ACC112 (cell line): Measurements from ENCODE around the gene VCPKMT.

Experiments
- H2AFZ ChIP-seq: fragments of 200-600 bp; sonication (generic); one replicate; pipeline ENCODE4 v1.6.0; 2017; ENCODE audit warnings: antibody characterized with exemption, low read length; ENCODE audit not compliant: unreplicated experiment
- H3K27ac ChIP-seq: fragments of 200-600 bp; sonication (generic); 2 replicates; pipeline ENCODE4 v1.5.1; 2014; ENCODE audit warnings: low read depth, mild to moderate bottlenecking, antibody characterized with exemption, low read length, moderate library complexity
- H3K27me3 ChIP-seq: fragments of 200-600 bp; sonication (generic); 2 replicates; pipeline ENCODE4 v1.6.1; 2014; ENCODE audit warnings: mild to moderate bottlenecking, antibody characterized with exemption, low read length, moderate library complexity, mixed read lengths; ENCODE audit not compliant: insufficient read depth
- H3K36me3 ChIP-seq: fragments of 200-600 bp; sonication (generic); 2 replicates; pipeline ENCODE4 v1.6.1; 2016; ENCODE audit warnings: mild to moderate bottlenecking, antibody characterized with exemption, low read length, moderate library complexity, mixed read lengths; ENCODE audit not compliant: insufficient read depth
- H3K4me1 ChIP-seq: fragments of 200-600 bp; sonication (generic); one replicate; pipeline ENCODE4 v1.6.1; 2016; ENCODE audit warnings: low read length, mixed read lengths; ENCODE audit not compliant: insufficient read depth, unreplicated experiment, control insufficient read depth
- H3K4me3 ChIP-seq: fragments of 200-600 bp; sonication (generic); 2 replicates; pipeline ENCODE4 v1.5.1; 2014; ENCODE audit warnings: mild to moderate bottlenecking, low read depth, low read length
- H3K79me2 ChIP-seq: fragments of 200-600 bp; sonication (generic); one replicate; pipeline ENCODE4 v1.6.0; 2016; ENCODE audit warnings: low read length; ENCODE audit not compliant: control insufficient read depth, unreplicated experiment, insufficient read depth

VCPKMT gene

DNA sequence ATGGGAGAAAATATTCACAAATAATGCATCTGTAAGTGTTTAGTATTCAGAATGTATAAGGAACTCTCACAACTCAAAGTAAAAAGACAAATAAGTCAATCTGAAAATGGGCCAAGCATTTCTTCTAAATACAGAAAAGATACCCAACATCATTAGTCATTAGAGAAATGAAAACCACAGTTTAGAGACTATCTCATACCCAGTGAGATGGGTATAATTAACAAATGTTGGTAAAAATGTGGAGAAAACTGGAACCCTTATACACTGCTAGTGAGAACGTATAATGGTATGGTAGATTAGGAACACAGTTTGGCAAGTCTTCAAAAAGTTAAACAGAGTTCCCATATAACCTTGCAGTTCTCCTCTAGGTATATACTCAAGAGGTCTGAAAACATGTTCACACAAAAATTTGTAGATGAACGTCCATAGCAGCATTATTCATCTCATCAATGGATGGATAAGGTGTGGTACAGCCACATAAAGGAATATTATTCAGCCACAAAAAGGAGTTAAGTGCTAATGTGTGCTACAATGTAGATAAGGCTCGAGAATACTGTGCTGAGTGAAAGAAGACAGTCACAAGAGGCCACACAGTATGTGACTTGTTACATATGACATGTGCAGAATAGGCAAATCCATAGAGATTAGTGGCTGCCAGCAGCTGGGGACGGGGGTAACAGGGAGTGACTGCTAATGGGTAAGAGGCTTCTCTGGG lies 5.9 kb downstream of the VCPKMT start:
- Histone ChIP-seq H3K4me3 (no peak overlapping the region), H3K27ac (no peak overlapping the region), H2AFZ (no peak overlapping the region), H3K4me1 (peaks cover 8% of the 10 kb centered on the region), H3K36me3 (peaks cover 35% of the 10 kb centered on the region), H3K27me3 (no peaks in the 10 kb centered on the region), H3K79me2 (peaks cover 9% of the 10 kb centered on the region)

GRCh38 chr14:50109342-50109741 lies 7.0 kb downstream of the VCPKMT start:
- Histone ChIP-seq H2AFZ (no peak overlapping the region), H3K79me2 (peaks cover under 1% of the 10 kb centered on the region), H3K4me3 (no peak overlapping the region), H3K36me3 (peaks cover 31% of the 10 kb centered on the region), H3K27ac (no peak overlapping the region), H3K4me1 (peaks cover 6% of the 10 kb centered on the region), H3K27me3 (no peaks in the 10 kb centered on the region)

DNA sequence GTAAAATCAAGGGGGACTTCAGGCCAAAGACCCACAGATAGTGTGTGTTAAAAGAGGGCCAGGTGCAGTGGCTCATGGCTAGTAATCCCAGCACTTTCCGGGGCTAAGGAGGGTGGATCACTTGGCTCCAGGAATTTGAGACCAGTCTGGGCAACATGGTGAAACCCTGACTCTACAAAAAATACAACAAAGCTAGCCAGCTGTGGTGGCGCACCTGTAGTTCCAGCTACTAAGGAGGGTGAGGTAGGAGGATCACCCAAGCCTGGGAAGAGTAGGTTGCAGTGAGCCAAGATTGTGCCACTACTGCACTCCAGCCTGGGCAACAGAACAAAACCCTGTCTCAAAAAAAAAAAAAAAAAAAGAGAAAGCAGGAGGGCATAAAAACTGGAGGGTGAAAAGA lies 8.5 kb downstream of the VCPKMT start:
- no peak overlapping the region for H3K27ac ChIP-seq
- no peaks in the 10 kb centered on the region for H3K79me2 ChIP-seq
- no peak overlapping the region for H3K4me3 ChIP-seq
- H3K36me3 ChIP-seq: peaks cover 31% of the 10 kb centered on the region
- H3K27me3 ChIP-seq: no peaks in the 10 kb centered on the region
- peaks cover 13% of the 10 kb centered on the region for H3K4me1 ChIP-seq
- H2AFZ ChIP-seq: no peak overlapping the region

- Histone ChIP-seq H3K4me3 (no peak overlapping the region), H2AFZ (no peak overlapping the region), H3K36me3 (peaks cover 24% of the 10 kb centered on the region), H3K27me3 (no peaks in the 10 kb centered on the region), H3K79me2 (no peaks in the 10 kb centered on the region), H3K27ac (no peak overlapping the region), H3K4me1 (peaks cover 13% of the 10 kb centered on the region)
Measured at GRCh38 chr14:50106178-50106577, 10.2 kb downstream of the VCPKMT start.

DNA sequence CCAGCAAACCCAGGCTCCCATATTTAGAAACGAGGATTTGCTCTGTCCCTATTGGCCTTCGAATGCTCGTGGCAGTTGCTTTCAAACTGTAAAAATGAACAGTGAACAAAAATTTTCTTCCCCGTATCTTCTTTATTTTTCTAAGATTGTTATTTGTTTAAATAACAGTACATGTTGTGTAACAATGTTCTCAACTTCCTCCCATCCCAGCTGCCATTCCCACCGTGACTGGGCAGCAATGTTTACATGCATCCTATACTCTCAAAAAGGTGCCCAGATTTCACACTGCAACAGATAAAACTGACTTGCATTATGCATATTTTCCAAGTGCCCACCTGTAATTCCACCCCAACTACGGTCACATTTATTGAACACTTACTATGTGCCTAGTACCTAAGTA lies 12.8 kb downstream of the VCPKMT start:
- no peak overlapping the region for H3K4me3 ChIP-seq
- H2AFZ ChIP-seq: no peak overlapping the region
- H3K36me3 ChIP-seq: peaks cover 5% of the 10 kb centered on the region; the same call in 1 of the 2 replicates
- H3K27ac ChIP-seq: no peak overlapping the region
- no peaks in the 10 kb centered on the region for H3K79me2 ChIP-seq
- H3K4me1 ChIP-seq: peaks cover 13% of the 10 kb centered on the region
- H3K27me3 ChIP-seq: no peaks in the 10 kb centered on the region

- H3K4me1 ChIP-seq: peaks cover 13% of the 10 kb centered on the region
- H3K36me3 ChIP-seq: no peaks in the 10 kb centered on the region
- H3K79me2 ChIP-seq: no peaks in the 10 kb centered on the region
- no peaks in the 10 kb centered on the region for H3K27me3 ChIP-seq
- no peak overlapping the region for H3K27ac ChIP-seq
- no peak overlapping the region for H3K4me3 ChIP-seq
- no peak overlapping the region for H2AFZ ChIP-seq
Measured at GRCh38 chr14:50101417-50101816, 15.0 kb downstream of the VCPKMT start.

- no peak overlapping the region for H3K27ac ChIP-seq
- H3K4me1 ChIP-seq: peaks cover 13% of the 10 kb centered on the region
- H3K4me3 ChIP-seq: no peak overlapping the region
- H3K79me2 ChIP-seq: no peaks in the 10 kb centered on the region
- no peaks in the 10 kb centered on the region for H3K27me3 ChIP-seq
- H2AFZ ChIP-seq: no peak overlapping the region
- no peaks in the 10 kb centered on the region for H3K36me3 ChIP-seq
Measured at GRCh38 chr14:50100805-50101204, 15.6 kb downstream of the VCPKMT start.

- H3K27me3 ChIP-seq: no peaks in the 10 kb centered on the region
- H3K4me1 ChIP-seq: peaks cover 8% of the 10 kb centered on the region
- H3K79me2 ChIP-seq: no peaks in the 10 kb centered on the region
- H3K36me3 ChIP-seq: no peaks in the 10 kb centered on the region
- no peak overlapping the region for H2AFZ ChIP-seq
- H3K4me3 ChIP-seq: no peak overlapping the region
- H3K27ac ChIP-seq: no peak overlapping the region
Measured at GRCh38 chr14:50099335-50099734, 17.0 kb downstream of the VCPKMT start.

- no peak overlapping the region for H3K4me3 ChIP-seq
- H3K36me3 ChIP-seq: no peaks in the 10 kb centered on the region
- H2AFZ ChIP-seq: no peak overlapping the region
- H3K4me1 ChIP-seq: no peaks in the 10 kb centered on the region
- no peaks in the 10 kb centered on the region for H3K27me3 ChIP-seq
- H3K79me2 ChIP-seq: no peaks in the 10 kb centered on the region
- no peak overlapping the region for H3K27ac ChIP-seq
Measured at GRCh38 chr14:50095895-50096294, 20.5 kb downstream of the VCPKMT start.

GRCh38 chr14:50094056-50094755 lies 22.2 kb downstream of the VCPKMT start:
- no peak overlapping the region for H3K4me3 ChIP-seq
- no peak overlapping the region for H2AFZ ChIP-seq
- H3K27ac ChIP-seq: no peak overlapping the region
- no peaks in the 10 kb centered on the region for H3K36me3 ChIP-seq
- no peaks in the 10 kb centered on the region for H3K27me3 ChIP-seq
- no peaks in the 10 kb centered on the region for H3K79me2 ChIP-seq
- H3K4me1 ChIP-seq: no peaks in the 10 kb centered on the region

DNA sequence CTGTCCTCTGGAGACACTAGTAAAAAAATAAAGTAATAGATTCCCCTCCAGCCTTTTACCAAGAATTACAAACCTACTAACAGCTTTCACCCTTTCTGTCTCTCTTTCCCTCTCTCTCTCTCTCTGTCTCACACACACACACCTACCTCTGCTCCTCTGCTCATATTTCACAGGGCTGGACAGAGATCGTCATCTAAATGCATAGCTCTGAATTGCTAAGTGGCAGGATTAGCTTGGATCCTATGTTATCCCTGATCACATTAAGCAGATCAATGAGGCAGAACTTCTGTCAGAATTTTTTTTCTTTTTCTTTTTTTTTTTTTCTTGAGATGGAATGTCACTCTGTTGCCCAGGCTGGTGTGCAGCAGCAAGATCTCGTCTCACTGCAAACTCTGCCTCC lies 22.9 kb downstream of the VCPKMT start:
- Histone ChIP-seq H3K79me2 (no peaks in the 10 kb centered on the region), H3K27ac (no peak overlapping the region), H3K36me3 (no peaks in the 10 kb centered on the region), H3K27me3 (no peaks in the 10 kb centered on the region), H2AFZ (no peak overlapping the region), H3K4me1 (no peaks in the 10 kb centered on the region), H3K4me3 (no peak overlapping the region)
